ENCODE measurements around the gene SPSB3.

The SPSB3 gene

GRCh38 chr16:1788095-1788707 is 5.8 kb upstream of the SPSB3 start:
- DNase-seq = no peak

DNA sequence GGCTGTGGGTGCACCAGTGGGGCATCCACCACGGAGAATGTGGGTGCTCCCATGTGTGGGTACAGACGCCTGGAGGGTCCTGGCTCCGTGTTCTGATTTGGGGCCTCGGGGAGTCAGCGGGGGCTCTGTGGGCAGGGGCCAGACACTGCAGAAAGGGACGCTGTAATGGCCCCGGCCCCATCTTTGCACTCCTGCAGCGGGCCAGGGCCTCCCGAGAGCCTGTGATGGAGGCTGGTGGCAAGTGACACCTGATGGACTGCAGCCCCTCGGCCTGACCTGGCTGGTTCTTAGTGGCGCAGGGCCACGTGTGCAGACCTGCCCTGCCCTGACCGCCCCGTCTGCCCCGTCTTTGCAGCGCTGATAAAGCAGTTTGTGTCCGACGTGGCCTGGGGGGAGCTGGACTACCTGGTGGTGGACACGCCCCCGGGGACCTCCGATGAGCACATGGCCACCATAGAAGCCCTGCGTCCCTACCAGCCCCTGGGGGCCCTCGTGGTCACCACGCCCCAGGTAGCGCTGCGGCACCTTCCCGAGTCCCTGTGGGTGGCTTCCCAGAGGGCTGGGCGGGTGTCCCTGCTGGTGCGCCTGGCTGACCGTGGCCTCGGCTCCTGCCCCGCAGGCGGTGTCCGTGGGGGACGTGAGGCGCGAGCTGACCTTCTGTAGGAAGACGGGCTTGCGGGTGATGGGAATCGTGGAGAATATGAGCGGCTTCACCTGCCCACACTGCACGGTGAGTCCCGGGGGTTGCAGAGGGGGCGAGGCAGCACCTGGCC is 5.1 kb upstream of the SPSB3 start:
- no peak for DNase-seq

DNA sequence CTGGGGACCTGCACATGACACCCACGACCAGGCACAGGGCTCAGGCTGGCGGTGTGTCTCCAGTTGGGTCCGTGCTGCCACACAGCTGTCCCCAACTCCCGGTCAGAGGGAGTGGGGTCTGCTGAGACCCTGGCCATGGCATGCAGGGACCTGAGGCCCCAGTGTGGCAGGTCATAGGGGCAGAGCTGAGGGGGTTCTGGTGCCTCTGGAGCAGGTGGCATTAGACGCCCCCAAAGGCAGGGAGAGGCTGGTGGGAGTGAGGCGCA is 4.6 kb upstream of the SPSB3 start:
- DNase-seq = no peak

- DNase-seq = no peak
Observed at GRCh38 chr16:1786242-1787055, 4.1 kb upstream of the SPSB3 start.

GRCh38 chr16:1785846-1786170 is 3.4 kb upstream of the SPSB3 start:
- DNase-seq = no peak

DNA sequence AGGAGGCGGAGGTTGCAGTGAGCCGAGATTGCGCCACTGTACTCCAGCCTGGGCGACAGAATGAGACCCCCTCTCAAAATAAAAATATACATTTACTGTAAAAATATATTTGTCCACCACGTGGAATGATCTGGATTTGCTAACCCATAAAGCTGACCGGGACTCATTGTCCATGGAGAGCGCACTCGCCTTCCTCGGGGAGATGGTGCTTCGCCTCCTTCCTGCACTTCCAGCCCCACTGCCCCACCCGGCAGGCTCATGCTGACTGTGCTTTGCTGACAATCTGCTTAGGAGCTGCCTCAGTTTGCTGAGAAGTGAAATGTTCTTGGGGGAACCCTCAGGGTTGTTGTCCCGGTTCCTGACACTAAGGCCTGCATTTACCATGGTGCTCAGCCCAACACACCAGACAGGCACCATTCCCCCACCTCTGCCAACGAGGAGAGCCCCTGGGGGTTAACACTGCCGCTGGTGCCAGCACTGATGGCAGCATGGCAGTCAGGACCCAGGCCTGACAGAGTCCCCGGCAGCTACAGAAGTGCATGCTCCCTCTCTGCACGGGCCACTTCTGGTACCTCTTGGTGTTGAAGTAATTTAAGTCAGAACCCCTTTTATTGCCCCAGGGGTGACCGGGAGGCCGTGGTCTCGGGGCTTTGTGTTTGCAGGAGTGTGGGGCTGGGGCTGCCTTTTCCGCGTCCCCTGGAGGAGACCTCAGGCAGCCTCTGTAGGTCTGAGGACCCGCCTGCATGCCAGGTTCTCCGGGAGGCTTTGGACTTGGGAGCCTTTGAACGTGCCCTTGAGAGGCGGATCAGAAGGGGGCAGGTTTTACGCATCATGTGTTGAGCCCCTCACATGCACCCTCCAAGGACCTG is 2.8 kb upstream of the SPSB3 start:
- DNase-seq = no peak

- DNase-seq = no peak
Observed at GRCh38 chr16:1781758-1782407, 488 bp downstream of the SPSB3 start.

- DNase-seq = no peak
Observed at GRCh38 chr16:1781254-1781653, 1.1 kb downstream of the SPSB3 start.

- no peak for DNase-seq
Observed at GRCh38 chr16:1780677-1781072, 1.7 kb downstream of the SPSB3 start.

GRCh38 chr16:1779741-1780676 is 2.4 kb downstream of the SPSB3 start:
- DNase-seq = no peak

DNA sequence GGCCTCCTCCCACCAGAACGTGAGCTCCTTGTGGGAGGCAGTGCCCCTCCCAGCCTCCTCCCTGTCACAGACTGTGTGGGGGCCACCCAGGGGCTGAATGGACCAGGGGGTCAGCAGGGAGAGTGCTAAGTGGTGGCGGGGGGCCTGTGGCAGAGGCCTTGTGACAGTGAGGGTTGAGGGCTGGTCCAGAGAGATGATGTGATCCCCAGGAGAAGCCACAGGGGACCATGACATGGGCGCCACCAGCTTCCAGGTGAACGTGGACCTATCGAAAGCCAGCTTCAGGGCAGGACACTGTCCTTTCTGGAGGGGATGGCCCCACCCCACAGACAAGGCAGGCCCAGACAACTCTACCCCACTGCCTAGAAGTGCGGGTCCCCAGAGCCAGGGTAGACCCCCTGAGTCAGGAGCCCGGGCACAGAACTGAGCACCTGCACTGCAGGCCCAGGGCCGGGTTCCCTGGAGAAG is 3.1 kb downstream of the SPSB3 start:
- no peak for DNase-seq

DNA sequence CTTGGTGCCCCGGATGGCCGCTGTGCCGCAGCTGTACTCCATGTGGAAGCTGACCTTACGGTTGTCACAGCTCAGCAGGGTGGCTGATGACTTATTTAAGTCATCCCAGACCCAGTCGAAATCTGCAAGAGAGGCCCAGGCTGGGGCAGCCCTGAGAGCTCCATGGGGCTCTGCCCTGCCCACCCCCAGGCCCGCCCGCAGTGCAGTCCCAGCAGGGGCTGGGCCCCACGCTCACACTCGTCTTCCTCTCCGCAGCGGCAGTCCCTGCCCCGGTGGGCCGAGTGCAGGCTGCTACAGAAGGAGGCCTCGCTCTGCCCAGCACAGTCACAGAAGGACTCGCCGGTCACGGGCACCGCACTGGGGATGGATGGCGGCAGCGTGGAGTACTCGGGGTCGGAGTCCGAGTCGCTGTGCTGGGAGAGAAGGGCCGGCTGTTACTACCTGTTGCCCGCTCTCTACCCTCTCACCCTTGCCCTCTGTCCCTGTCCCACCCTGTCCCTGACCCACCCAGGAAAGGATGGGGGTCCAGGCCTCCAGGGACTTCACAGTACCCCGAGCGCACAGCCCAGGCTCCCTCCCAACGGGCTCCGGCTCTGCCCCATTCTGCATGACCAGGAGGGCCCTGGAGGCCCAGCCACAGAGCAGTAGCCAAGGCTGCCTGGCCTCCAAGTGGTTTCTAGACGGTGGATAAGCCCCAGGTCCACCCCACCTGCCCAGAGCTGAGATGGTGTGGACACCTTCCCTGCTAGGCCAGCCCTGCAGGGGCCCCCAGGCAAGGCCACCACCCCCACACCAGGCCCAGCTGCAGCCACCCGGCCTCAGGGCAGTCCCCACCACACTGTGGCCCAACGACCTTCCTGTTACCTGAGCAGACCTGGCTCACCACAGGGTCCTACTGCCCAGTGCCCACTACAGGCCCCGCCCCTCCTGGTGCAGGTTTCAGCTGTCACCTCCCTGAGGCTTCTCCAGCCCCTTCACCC is 3.9 kb downstream of the SPSB3 start:
- no peak for DNase-seq

DNA sequence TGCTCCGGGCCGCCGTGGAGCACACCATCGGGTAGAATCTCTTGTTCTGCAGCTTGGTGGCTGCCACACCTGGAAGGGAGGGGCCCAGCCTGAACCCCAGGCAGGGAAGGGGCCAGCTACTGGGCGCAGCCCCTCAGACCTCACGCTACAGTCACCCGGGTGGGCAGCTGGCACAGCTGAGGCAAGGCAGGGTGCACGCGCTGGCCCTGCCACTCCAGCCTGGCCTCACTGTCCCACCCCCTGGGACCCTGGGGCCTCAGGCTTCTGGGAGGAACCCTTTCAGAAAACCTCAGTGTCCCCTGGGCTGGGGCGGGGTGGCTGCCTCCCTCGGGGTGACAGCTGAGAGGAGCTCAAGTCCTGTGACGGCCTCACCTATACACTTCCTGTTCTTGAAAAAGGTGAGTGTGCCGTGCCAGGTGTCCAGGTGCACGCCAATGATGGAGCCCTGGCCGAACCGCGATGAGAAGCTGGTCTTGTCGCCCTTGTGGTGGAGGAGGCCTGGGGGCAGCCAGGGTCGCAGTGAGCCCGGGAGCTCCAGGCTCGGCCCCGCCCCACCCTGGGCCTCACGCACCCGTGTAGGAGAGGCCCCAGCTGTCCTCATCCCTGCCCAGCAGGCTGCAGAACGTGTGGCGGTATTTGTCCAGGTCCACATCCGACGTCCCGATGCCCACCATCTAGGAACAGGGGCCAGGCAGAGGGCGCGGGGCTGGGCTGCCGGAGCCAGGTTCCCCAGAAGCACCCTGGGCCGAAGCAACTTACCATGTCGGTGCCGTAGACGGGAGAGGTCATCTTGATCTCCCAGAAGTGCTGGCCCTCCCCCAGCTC is 4.8 kb downstream of the SPSB3 start:
- DNase-seq = no peak

DNA sequence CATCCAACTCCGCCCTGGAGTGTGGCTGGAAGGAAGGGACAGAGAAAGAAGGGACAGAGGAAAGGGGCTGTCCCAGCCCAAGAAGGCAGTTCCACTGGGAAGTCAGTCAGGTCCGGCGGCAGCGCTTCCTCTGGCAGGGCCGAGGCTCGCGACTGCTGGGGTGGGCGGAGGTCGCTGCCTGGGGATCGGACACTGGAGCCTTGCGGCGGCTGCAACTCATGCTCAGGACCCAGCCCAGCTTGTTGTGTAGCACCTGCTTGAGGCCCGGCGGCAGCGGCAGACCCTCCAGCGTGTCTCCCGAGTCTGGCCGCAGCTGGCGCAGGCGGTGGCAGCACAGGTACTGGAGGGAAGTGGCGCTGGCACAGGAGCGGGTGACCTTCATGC is 5.4 kb downstream of the SPSB3 start:
- DNase-seq = no peak

- no peak for DNase-seq
Observed at GRCh38 chr16:1776672-1776955, 5.8 kb downstream of the SPSB3 start.

DNA sequence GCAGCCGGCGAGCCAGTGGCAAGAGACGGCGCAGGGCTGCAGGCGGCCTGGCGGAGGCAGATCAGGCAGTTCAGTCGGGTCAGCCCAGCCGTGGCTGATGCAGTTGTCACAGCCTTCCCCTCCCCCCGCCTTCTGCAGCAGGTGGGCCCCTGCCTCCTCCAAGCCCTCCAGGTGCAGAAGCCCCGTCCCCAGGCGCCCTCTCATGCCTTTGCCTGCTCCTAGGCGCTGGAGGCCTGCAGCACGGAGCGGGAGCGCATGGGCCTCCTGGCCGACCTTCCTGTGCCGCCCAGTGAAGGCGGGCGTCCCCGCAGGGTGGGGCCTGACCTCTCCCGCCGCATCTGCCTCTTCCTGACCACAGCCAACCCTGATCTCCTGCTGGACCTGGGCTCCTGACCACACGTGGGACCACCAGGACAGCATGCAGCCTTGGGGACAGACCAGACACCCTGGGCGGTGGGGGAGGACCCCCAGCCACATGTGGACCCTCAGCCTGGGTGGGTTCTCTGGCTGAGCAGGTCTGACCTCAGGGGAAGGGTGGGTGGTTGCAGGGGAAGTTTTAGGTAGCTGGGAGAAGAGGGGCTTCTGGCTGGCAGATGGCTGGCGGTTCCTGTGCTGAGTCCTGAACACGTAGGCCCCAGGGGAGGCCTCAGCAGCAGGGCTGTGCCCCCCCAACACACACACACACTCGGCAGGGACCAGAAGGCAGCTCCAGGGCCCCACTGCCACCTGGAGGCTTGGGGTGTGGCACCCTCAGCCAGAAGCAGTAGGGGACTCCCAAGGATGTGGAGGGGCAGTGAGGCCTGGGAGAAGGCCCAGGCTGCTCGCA is 6.3 kb downstream of the SPSB3 start:
- DNase-seq = no peak

- no peak for DNase-seq
Observed at GRCh38 chr16:1775006-1775845, 7.1 kb downstream of the SPSB3 start.

DNA sequence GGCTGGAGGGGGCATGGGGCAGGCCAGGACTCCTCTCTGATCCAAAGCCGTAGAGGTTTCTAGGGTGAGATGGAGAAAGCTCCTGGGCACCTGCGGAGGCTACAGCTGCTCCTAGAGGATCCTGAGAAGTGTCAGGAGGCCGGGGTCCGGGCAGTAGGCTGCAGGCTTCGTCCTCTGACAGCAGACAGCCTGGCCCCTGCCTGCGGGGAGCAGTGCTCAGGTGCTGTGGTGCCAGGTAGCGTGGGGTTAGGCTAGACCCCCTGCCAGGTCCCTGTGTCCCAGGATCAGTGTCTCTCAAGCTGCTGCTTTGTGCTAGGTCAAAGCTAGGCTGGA is 8.0 kb downstream of the SPSB3 start:
- no peak for DNase-seq
